ENCODE data around the gene TSC22D4. TPM values are rescaled to one million over a fixed set of nuclear protein-coding genes. Genes with fewer than 3 reads are reported as not detected.
A peak's percentile ranks its signal among the peaks of the same experiment; 100 is the strongest.

The TSC22D4 gene
- total and polyA plus RNA-seq, 8 donors: 47.0 to 65.1 (median 56.1) TPM

GRCh38 chr7:100520138-100520537 lies 41.1 kb upstream of the TSC22D4 start:
- no peak for TF ChIP-seq CTCF (IDR thresholded peaks at IDR 0.05)
- intact Hi-C loops (cut with DNase I): no loop called here
- H3K27ac ChIP-seq: no peak overlapping the region
- H3K36me3 ChIP-seq: no peaks in the 10 kb centered on the region
- H3K4me3 ChIP-seq: no peak overlapping the region
- ATAC-seq: no peak
- no peaks in the 10 kb centered on the region for H3K27me3 ChIP-seq
- H3K4me1 ChIP-seq: peaks cover 0 to 3% of the 10 kb centered on the region in 2 donors
- H3K9me3 ChIP-seq: no peaks in the 10 kb centered on the region
- no peak for DNase-seq

DNA sequence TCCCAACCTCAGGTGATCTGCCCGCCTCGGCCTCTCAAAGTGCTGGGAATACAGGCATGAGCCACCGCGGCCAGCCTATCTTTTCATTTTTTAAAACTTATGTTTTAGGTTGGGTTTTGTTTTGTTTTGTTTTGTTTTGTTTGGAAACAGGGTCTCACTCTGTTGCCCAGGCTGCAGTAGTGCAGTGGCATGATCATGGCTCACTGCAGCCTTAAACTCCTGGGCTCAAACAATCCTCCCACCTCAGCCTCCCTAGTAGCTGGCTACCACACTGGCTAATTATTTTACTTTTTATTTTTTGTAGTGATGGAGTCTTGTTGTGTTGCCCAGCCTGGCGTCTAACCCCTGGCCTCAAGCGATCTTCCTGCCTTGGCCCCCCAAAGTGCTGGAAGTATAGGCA lies 40.6 kb upstream of the TSC22D4 start:
- H3K27me3 ChIP-seq: no peaks in the 10 kb centered on the region
- no peak overlapping the region for H3K4me3 ChIP-seq
- no peak for TF ChIP-seq CTCF (IDR thresholded peaks at IDR 0.05)
- no peak overlapping the region for H3K27ac ChIP-seq
- intact Hi-C loops (cut with DNase I): no loop called here
- H3K9me3 ChIP-seq: no peaks in the 10 kb centered on the region
- no peaks in the 10 kb centered on the region for H3K36me3 ChIP-seq
- peaks cover 0 to 3% of the 10 kb centered on the region in 2 donors for H3K4me1 ChIP-seq
- DNase-seq (no peak), ATAC-seq (no peak)

DNA sequence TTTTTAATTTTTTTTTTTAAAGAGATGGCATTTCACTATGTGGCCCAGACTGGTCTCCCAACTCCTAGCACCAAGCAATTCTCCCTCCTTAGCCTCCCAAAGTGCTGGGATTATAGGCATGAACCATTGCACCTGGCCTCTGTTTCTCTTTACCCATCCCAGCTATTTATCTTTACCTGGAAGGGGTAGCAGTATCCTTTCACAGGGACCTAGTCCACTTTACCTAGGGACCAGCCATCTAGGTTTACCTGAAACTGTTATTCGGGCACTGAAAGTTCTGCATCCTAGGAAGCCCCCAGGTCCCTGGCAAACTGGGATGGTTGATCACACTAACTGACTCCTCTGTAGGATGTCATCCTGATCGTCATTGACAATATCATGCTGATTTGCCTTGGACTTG lies 38.3 kb upstream of the TSC22D4 start:
- no peak for ATAC-seq
- no peaks in the 10 kb centered on the region for H3K27me3 ChIP-seq
- no peak for TF ChIP-seq CTCF (IDR thresholded peaks at IDR 0.05)
- H3K36me3 ChIP-seq: no peaks in the 10 kb centered on the region
- H3K4me1 ChIP-seq: peaks cover 0 to 3% of the 10 kb centered on the region in 2 donors
- no peaks in the 10 kb centered on the region for H3K9me3 ChIP-seq
- intact Hi-C loops (cut with DNase I): no loop called here
- no peak for DNase-seq
- H3K27ac ChIP-seq: no peak overlapping the region
- no peak overlapping the region for H3K4me3 ChIP-seq

- H3K4me1 ChIP-seq: peaks cover 0 to 3% of the 10 kb centered on the region in 2 donors
- DNase-seq (peak in 1 of 4 donors; percentile 41), ATAC-seq (peak; percentile 70)
- intact Hi-C loops (cut with DNase I): no loop called here
- no peaks in the 10 kb centered on the region for H3K27me3 ChIP-seq
- no peak overlapping the region for H3K27ac ChIP-seq
- H3K36me3 ChIP-seq: no peaks in the 10 kb centered on the region
- no peak for TF ChIP-seq CTCF (IDR thresholded peaks at IDR 0.05)
- H3K4me3 ChIP-seq: no peak overlapping the region
- H3K9me3 ChIP-seq: no peaks in the 10 kb centered on the region
Observed at GRCh38 chr7:100516135-100516812, 37.3 kb upstream of the TSC22D4 start.

DNA sequence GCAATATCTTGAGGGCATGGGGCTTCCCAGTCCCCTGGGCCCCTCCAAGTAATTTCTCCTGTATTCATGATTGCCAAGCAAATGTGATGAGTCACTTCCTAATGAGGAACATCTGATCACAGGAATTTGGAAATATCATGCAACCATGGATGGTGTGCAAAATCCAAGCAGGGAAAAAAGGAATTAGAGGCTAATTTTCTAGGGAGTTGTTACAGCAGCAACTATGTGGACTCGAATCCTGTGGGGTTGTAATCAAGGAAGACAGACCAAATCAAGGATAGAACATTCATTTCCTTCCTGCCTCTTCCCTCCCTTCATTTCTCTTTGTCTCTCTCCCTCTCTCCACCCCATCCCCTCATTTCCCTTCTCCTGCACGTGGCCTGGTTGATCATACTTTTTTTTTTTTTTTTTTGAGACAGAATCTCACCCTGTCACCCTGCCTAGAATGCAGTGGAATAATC lies 36.1 kb upstream of the TSC22D4 start:
- Histone ChIP-seq H3K4me3 (no peak overlapping the region), H3K27ac (no peak overlapping the region), H3K9me3 (no peaks in the 10 kb centered on the region), H3K36me3 (no peaks in the 10 kb centered on the region), H3K4me1 (peaks cover 0 to 3% of the 10 kb centered on the region in 2 donors), H3K27me3 (no peaks in the 10 kb centered on the region)
- intact Hi-C loops (cut with DNase I): no loop called here
- no peak for ATAC-seq
- no peak for DNase-seq
- no peak for TF ChIP-seq CTCF (IDR thresholded peaks at IDR 0.05)
